Transverse colon (tissue), 4 donors: Measurements from ENCODE around the gene UHRF1. TPM values are rescaled to one million over a fixed set of nuclear protein-coding genes. Genes with fewer than 3 reads are reported as not detected.

Experiments used
- DNase-seq: peaks from one replicate; pipeline ENCODE4 v3.0.0-alpha.2; 2019
- H3K27ac ChIP-seq, 4 donors: fragments of 200-600 bp; sonication (generic); 2 replicates each; pipeline ENCODE4 v1.5.1; 2016 to 2018; ENCODE audit warnings: inconsistent platforms in 4 of 4
- H3K27me3 ChIP-seq: fragments of 200-600 bp; sonication (generic); 2 replicates; pipeline ENCODE4 v1.5.1; 2017; ENCODE audit warnings: inconsistent platforms
- H3K36me3 ChIP-seq, 4 donors: fragments of 200-600 bp; sonication (generic); 2 replicates each; pipeline ENCODE4 v1.5.1; 2017 to 2019; ENCODE audit warnings: inconsistent platforms in 4 of 4
- H3K4me1 ChIP-seq, 4 donors: fragments of 200-600 bp; sonication (generic); 2 replicates each; pipeline ENCODE4 v1.5.1; 2017 to 2020; ENCODE audit warnings: inconsistent platforms in 4 of 4
- H3K4me3 ChIP-seq, 4 donors: fragments of 200-600 bp; sonication (generic); 1 replicate in 1 of 4; 2 replicates in 3 of 4; pipeline versions ENCODE4 v1.5.1 to v1.6.1; 2017 to 2019; ENCODE audit warnings: inconsistent platforms in 4 of 4
- H3K9me3 ChIP-seq, 2 donors: fragments of 200-600 bp; sonication (generic); 2 replicates each; pipeline ENCODE4 v1.5.1; 2017 to 2019; ENCODE audit warnings: inconsistent platforms in 2 of 2
- CTCF ChIP-seq, 5 experiments: fragments of 200-600 bp in 3 of 5; fragments of 450-650 bp in 2 of 5; sonication (generic) in 3 of 5; IDR thresholded peaks; 1 replicate in 2 of 5; 2 replicates in 3 of 5; pipeline ENCODE4 v1.5.1; 2016 to 2017; ENCODE audit warnings: antibody characterized with exemption in 5 of 5, inconsistent platforms in 3 of 5, mild to moderate bottlenecking in 2 of 5, moderate library complexity in 1 of 5
- EP300 ChIP-seq: sonication (generic); formaldehyde crosslinking; IDR thresholded peaks from one replicate; pipeline ENCODE4 v1.6.1; 2017; ENCODE audit warnings: antibody characterized with exemption, low read depth
- POLR2A ChIP-seq: fragments of 450-650 bp; IDR thresholded peaks from one replicate; pipeline ENCODE4 v1.6.1; 2016; ENCODE audit warnings: antibody characterized with exemption, mild to moderate bottlenecking, moderate library complexity
- POLR2AphosphoS5 ChIP-seq, 3 donors: sonication (generic); formaldehyde crosslinking; IDR thresholded peaks; one replicate each; pipeline ENCODE4 v1.6.1; 2016; ENCODE audit warnings: antibody characterized with exemption in 3 of 3
- WGBS, 2 donors: methylation state at CpG; one replicate each; pipeline ENCODE4 v1.1.5; 2018; ENCODE audit warnings: low coverage in 1 of 2; 5-methylcytosine and 5-hydroxymethylcytosine counted together
- in situ Hi-C, 4 donors: fragments of 200-750 bp; cut with MboI; loops; one replicate each; pipeline versions ENCODE4 v1.15.0 to v1.15.1; 2017; ENCODE audit warnings: low sequenced_read_pairs in 3 of 4, low pct_ligation_motif_present in 1 of 4, low pct_unique_long_range_greater_than_20kb in 1 of 4
- intact Hi-C: fragments of 100-400 bp; cut with DNase I; formaldehyde crosslinking; loops from one replicate; pipeline ENCODE4 v1.15.1; 2023; ENCODE audit warnings: low total_unique reads
- total RNA-seq, 4 donors: library from RNA; depleted of rRNA; stranded (reverse); fragments of >200 nt; gene quantifications; one replicate each; pipeline ENCODE4 v1.1.0, GENCODE V29; 2016

The UHRF1 gene
- total RNA-seq, 4 donors from 2014 or later = 2.9 to 41.2 (median 12.0) TPM

- H3K27ac ChIP-seq = peak within 1 kb of the TSS; percentile 73 to 76 (median 74)
- no peaks in the 10 kb centered on the region for H3K36me3 ChIP-seq
- in situ Hi-C loops (no loop called here), intact Hi-C loops (no loop called here)
- WGBS, 2 donors = 1% methylated on average over 44 of the region's 96 CpGs; no CpG with 5 or more reads in 1 of the 2 donors
- H3K4me3 ChIP-seq = peak within 1 kb of the TSS; percentile 67 to 90 (median 84)
- H3K4me1 ChIP-seq = peaks cover 5 to 42% (median 37%) of the 10 kb centered on the region in 4 donors
- TF ChIP-seq POLR2A = peak; percentile 82
- no peak for TF ChIP-seq CTCF (IDR thresholded peaks at IDR 0.05)
- TF ChIP-seq EP300 = no peak
- peak; percentile 92 to 98 (median 96) for TF ChIP-seq POLR2AphosphoS5 (IDR thresholded peaks at IDR 0.05)
- no peaks in the 10 kb centered on the region for H3K9me3 ChIP-seq
- no peaks in the 10 kb centered on the region for H3K27me3 ChIP-seq
- peak; percentile 99 for DNase-seq
Measured at GRCh38 chr19:4968462-4969291, 59.4 kb downstream of the UHRF1 start, which contains the start of gene KDM4B. KDM4B (plus strand) TSS chr19:4969113; CDS start chr19:5032891, 63,778 bp downstream.

- H3K4me1 ChIP-seq = peaks cover 5 to 47% (median 37%) of the 10 kb centered on the region in 4 donors
- DNase-seq = no peak
- peak overlapping the region; percentile 73 to 76 (median 74) for H3K27ac ChIP-seq
- WGBS, 2 donors = 0% methylated on average over 26 of the region's 54 CpGs; no CpG with 5 or more reads in 1 of the 2 donors
- in situ Hi-C loops (no loop called here), intact Hi-C loops (no loop called here)
- no peaks in the 10 kb centered on the region for H3K9me3 ChIP-seq
- H3K36me3 ChIP-seq = no peaks in the 10 kb centered on the region
- TF ChIP-seq CTCF (IDR thresholded peaks at IDR 0.05) (no peak), POLR2AphosphoS5 (IDR thresholded peaks at IDR 0.05) (no peak), EP300 (no peak), POLR2A (no peak)
- H3K27me3 ChIP-seq = no peaks in the 10 kb centered on the region
- H3K4me3 ChIP-seq = peak overlapping the region; percentile 67 to 90 (median 84)
Measured at GRCh38 chr19:4969292-4969771, 60.0 kb downstream of the UHRF1 start.

DNA sequence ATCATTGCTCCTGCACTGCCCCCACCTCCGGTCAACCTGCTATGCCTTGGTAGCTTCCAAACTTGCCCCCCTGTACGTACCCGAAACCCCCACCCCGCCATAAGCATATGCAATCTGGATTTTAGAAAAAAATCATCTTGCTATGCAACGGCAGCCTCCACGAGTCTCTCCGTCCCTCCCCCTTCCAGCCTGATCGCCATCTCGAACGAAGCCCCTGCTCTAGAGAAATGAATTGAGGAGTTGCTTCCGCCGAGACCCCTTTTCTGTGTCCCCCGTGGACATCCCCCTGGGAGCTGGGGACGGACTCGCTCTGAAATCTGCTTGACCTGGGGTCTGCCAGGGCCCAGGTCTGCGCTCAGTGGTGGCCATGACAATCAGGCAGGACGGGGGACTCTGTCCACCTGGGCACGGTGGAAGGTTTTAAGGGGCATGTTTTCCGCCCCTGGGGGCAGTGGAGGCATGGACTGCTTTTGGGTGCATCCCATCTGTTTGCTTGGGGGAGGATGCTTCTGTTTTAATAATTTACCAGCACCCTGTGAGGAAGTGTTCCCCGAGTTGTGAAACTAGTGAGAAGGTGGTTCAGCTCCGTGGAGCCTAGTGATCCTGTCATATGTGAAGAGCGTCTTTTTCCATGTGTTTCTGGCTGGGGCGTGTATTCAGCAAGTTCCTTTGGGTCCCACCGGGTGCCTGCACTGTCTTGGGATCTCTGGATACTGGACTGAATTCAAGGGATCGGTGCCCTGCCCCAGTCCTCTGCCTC lies 60.7 kb downstream of the UHRF1 start:
- H3K9me3 ChIP-seq = no peaks in the 10 kb centered on the region
- no peak for DNase-seq

More for the DNA sequence above, 60.7 kb downstream of the UHRF1 start:
- Histone ChIP-seq H3K27me3 (no peaks in the 10 kb centered on the region), H3K27ac (peak overlapping the region; percentile 73 to 76 (median 74)), H3K4me1 (peaks cover 5 to 53% (median 37%) of the 10 kb centered on the region in 4 donors), H3K36me3 (no peaks in the 10 kb centered on the region), H3K4me3 (peak overlapping the region; percentile 67 to 90 (median 84))
- 3% methylated on average over 25 of the region's 25 CpGs; no CpG with 5 or more reads in 1 of the 2 donors for WGBS, 2 donors
- in situ Hi-C loops = no loop called here
- TF ChIP-seq CTCF (IDR thresholded peaks at IDR 0.05) (no peak), POLR2AphosphoS5 (IDR thresholded peaks at IDR 0.05) (no peak), POLR2A (no peak), EP300 (no peak)
- intact Hi-C loops = loop anchor here (5.0 kb wide), 1 partner anchor 1487 kb away; the partner anchor contains the start of gene SLC25A23
